DMS53 treated with DMSO at 0.1 percent for 48 hours (cell line): ENCODE data around the gene CCIN.

Experiments
- DNase-seq: peaks from one replicate; lab custom pipeline; 2025; ENCODE audit not compliant: unreplicated experiment; lab: John Stamatoyannopoulos, UW

The CCIN gene

GRCh38 chr9:36140086-36141084 lies 28.8 kb upstream of the CCIN start:
- no peak for DNase-seq

- no peak for DNase-seq
These were observed 27.9 kb upstream of the CCIN start for GRCh38 chr9:36141288-36141687.

GRCh38 chr9:36141761-36142160 lies 27.4 kb upstream of the CCIN start:
- no peak for DNase-seq

GRCh38 chr9:36142510-36143244 lies 26.5 kb upstream of the CCIN start:
- no peak for DNase-seq

GRCh38 chr9:36143245-36143641 lies 25.9 kb upstream of the CCIN start:
- no peak for DNase-seq

- DNase-seq = peak; percentile 34
These were observed 24.6 kb upstream of the CCIN start for GRCh38 chr9:36144309-36145232.

- DNase-seq = no peak
These were observed 23.2 kb upstream of the CCIN start for GRCh38 chr9:36145970-36146369.

GRCh38 chr9:36146651-36147050 lies 22.5 kb upstream of the CCIN start:
- DNase-seq = no peak

GRCh38 chr9:36147441-36148175 lies 21.6 kb upstream of the CCIN start:
- DNase-seq = no peak

- DNase-seq = no peak
These were observed 20.7 kb upstream of the CCIN start for GRCh38 chr9:36148311-36149051.

GRCh38 chr9:36149197-36149596 lies 20.0 kb upstream of the CCIN start:
- no peak for DNase-seq

GRCh38 chr9:36150574-36151315 lies 18.4 kb upstream of the CCIN start:
- DNase-seq = no peak

- DNase-seq = no peak
These were observed 17.6 kb upstream of the CCIN start for GRCh38 chr9:36151316-36152210.

GRCh38 chr9:36152741-36153438 lies 16.3 kb upstream of the CCIN start:
- DNase-seq = no peak

GRCh38 chr9:36153746-36154145 lies 15.4 kb upstream of the CCIN start:
- DNase-seq = no peak

- no peak for DNase-seq
These were observed 14.7 kb upstream of the CCIN start for GRCh38 chr9:36154331-36154952.

GRCh38 chr9:36156116-36156515 lies 13.1 kb upstream of the CCIN start:
- no peak for DNase-seq
